HEK293 (cell line): ENCODE measurements around the gene SLC16A10.

Experiments used
- CTCF ChIA-PET: fragments of 350-600 bp; formaldehyde crosslinking; extraction: SDS; loops from one replicate; lab custom pipeline; 2021; ENCODE audit warnings: antibody characterized with exemption; lab: Yijun Ruan, JAX
- POLR2A ChIA-PET: fragments of 300-600 bp; formaldehyde crosslinking; extraction: SDS; loops from one replicate; lab custom pipeline; 2020; ENCODE audit warnings: antibody characterized with exemption, inconsistent platforms; lab: Yijun Ruan, JAX
- H3K27ac ChIP-seq: fragments of 200-500 bp; sonication (Bioruptor generic); 2 replicates; pipeline ENCODE4 v1.5.1; 2014; ENCODE audit warnings: low read depth, low read length, control low read depth, inconsistent platforms; ENCODE audit errors: extremely low read depth
- H3K36me3 ChIP-seq, 2 experiments: fragments of 200-500 bp in 1 of 2; sonication (Bioruptor generic) in 1 of 2; 1 replicate in 1 of 2; 2 replicates in 1 of 2; pipeline ENCODE4 v1.5.1; 2014 to 2017; ENCODE audit warnings: inconsistent platforms in 2 of 2, low read length in 2 of 2; ENCODE audit not compliant: control insufficient read depth in 2 of 2, insufficient read depth in 1 of 2
- H3K4me1 ChIP-seq: fragments of 200-500 bp; sonication (Bioruptor generic); 2 replicates; pipeline ENCODE4 v1.5.1; 2014; ENCODE audit warnings: mild to moderate bottlenecking, low read length, inconsistent platforms; ENCODE audit not compliant: control insufficient read depth, insufficient read depth
- H3K4me3 ChIP-seq: 2 replicates; pipeline ENCODE4 v1.5.1; 2011; ENCODE audit warnings: low read depth, mild to moderate bottlenecking, control low read depth, low read length, moderate library complexity
- H3K9me3 ChIP-seq: fragments of 200-500 bp; sonication (Bioruptor generic); 2 replicates; pipeline ENCODE4 v1.5.1; 2014; ENCODE audit warnings: low read depth, low read length, inconsistent platforms; ENCODE audit not compliant: control insufficient read depth, insufficient read depth
- CTCF ChIP-seq: fragments of 450-650 bp; formaldehyde crosslinking; IDR thresholded peaks from 2 replicates; pipeline ENCODE4 v1.5.1; 2016; ENCODE audit warnings: missing biosample characterization, missing genetic modification characterization
- GLIS2 ChIP-seq: fragments of 450-650 bp; formaldehyde crosslinking; IDR thresholded peaks from 2 replicates; pipeline ENCODE4 v1.5.1; 2016; ENCODE audit warnings: missing biosample characterization, missing genetic modification characterization
- HIC1 ChIP-seq: fragments of 450-650 bp; formaldehyde crosslinking; IDR thresholded peaks from 2 replicates; pipeline ENCODE4 v1.5.1; 2016; ENCODE audit warnings: missing biosample characterization, missing genetic modification characterization
- HOXA7 ChIP-seq: sonication (generic); formaldehyde crosslinking; IDR thresholded peaks from 2 replicates; pipeline ENCODE4 v1.8.1; 2022; ENCODE audit warnings: missing genetic modification reagents, borderline replicate concordance
- KLF16 ChIP-seq: fragments of 450-650 bp; formaldehyde crosslinking; IDR thresholded peaks from 2 replicates; pipeline ENCODE4 v1.5.1; 2017; ENCODE audit warnings: missing biosample characterization, missing genetic modification characterization
- KLF8 ChIP-seq: fragments of 450-650 bp; formaldehyde crosslinking; IDR thresholded peaks from 2 replicates; pipeline ENCODE4 v1.5.1; 2016; ENCODE audit warnings: missing biosample characterization, missing genetic modification characterization
- MYNN ChIP-seq: fragments of 450-650 bp; formaldehyde crosslinking; IDR thresholded peaks from 2 replicates; pipeline ENCODE4 v1.5.1; 2016; ENCODE audit warnings: missing biosample characterization, missing genetic modification characterization, borderline replicate concordance
- PATZ1 ChIP-seq: fragments of 450-650 bp; formaldehyde crosslinking; IDR thresholded peaks from 2 replicates; pipeline ENCODE4 v1.5.1; 2016; ENCODE audit warnings: missing biosample characterization, missing genetic modification characterization
- SCRT2 ChIP-seq: fragments of 450-650 bp; formaldehyde crosslinking; IDR thresholded peaks from 2 replicates; pipeline ENCODE4 v1.5.1; 2016; ENCODE audit warnings: missing biosample characterization, missing genetic modification characterization
- SP2 ChIP-seq: fragments of 450-650 bp; formaldehyde crosslinking; IDR thresholded peaks from 2 replicates; pipeline ENCODE4 v1.5.1; 2016; ENCODE audit warnings: missing biosample characterization, missing genetic modification characterization
- SP7 ChIP-seq: fragments of 450-650 bp; formaldehyde crosslinking; IDR thresholded peaks from 2 replicates; pipeline ENCODE4 v1.5.1; 2016; ENCODE audit warnings: missing biosample characterization, missing genetic modification characterization
- ZBTB26 ChIP-seq: fragments of 450-650 bp; formaldehyde crosslinking; optimal IDR thresholded peaks from 2 replicates; pipeline ENCODE3; 2016; ENCODE audit warnings: missing biosample characterization, mild to moderate bottlenecking, missing genetic modification characterization
- ZBTB44 ChIP-seq: fragments of 450-650 bp; IDR thresholded peaks from 2 replicates; pipeline ENCODE4 v1.5.1; 2018; ENCODE audit warnings: missing biosample characterization, mild to moderate bottlenecking, missing genetic modification characterization
- ZBTB8A ChIP-seq: fragments of 450-650 bp; formaldehyde crosslinking; IDR thresholded peaks from 2 replicates; pipeline ENCODE4 v1.5.1; 2016; ENCODE audit warnings: missing biosample characterization, missing genetic modification characterization
- ZEB2 ChIP-seq: fragments of 450-650 bp; formaldehyde crosslinking; IDR thresholded peaks from 2 replicates; pipeline ENCODE4 v1.5.1; 2016; ENCODE audit warnings: missing biosample characterization, missing genetic modification characterization
- ZFHX2 ChIP-seq: fragments of 450-650 bp; formaldehyde crosslinking; conservative IDR thresholded peaks from 2 replicates; pipeline ENCODE4 v1.5.1; 2016; ENCODE audit warnings: missing biosample characterization, missing genetic modification characterization
- ZFP41 ChIP-seq: fragments of 450-650 bp; formaldehyde crosslinking; IDR thresholded peaks from 2 replicates; pipeline ENCODE4 v1.5.1; 2016; ENCODE audit warnings: missing biosample characterization, missing genetic modification characterization, borderline replicate concordance
- ZNF121 ChIP-seq: fragments of 450-650 bp; formaldehyde crosslinking; IDR thresholded peaks from 2 replicates; pipeline ENCODE4 v1.5.1; 2016; ENCODE audit warnings: missing biosample characterization, missing genetic modification characterization
- ZNF2 ChIP-seq: fragments of 450-650 bp; formaldehyde crosslinking; IDR thresholded peaks from 2 replicates; pipeline ENCODE4 v1.5.1; 2016; ENCODE audit warnings: missing biosample characterization, missing genetic modification characterization
- ZNF223 ChIP-seq: fragments of 450-650 bp; formaldehyde crosslinking; IDR thresholded peaks from 2 replicates; pipeline ENCODE4 v1.5.1; 2016; ENCODE audit warnings: missing biosample characterization, missing genetic modification characterization
- ZNF600 ChIP-seq: fragments of 450-650 bp; formaldehyde crosslinking; IDR thresholded peaks from 2 replicates; pipeline ENCODE4 v1.5.1; 2016; ENCODE audit warnings: missing biosample characterization, missing genetic modification characterization
- ZNF654 ChIP-seq: fragments of 450-650 bp; formaldehyde crosslinking; IDR thresholded peaks from 2 replicates; pipeline ENCODE4 v1.5.1; 2016; ENCODE audit warnings: low read depth, missing biosample characterization, missing genetic modification characterization
- ZNF692 ChIP-seq: fragments of 450-650 bp; formaldehyde crosslinking; IDR thresholded peaks from 2 replicates; pipeline ENCODE4 v1.5.1; 2016; ENCODE audit warnings: missing biosample characterization, missing genetic modification characterization
- ZNF701 ChIP-seq: fragments of 450-650 bp; formaldehyde crosslinking; IDR thresholded peaks from 2 replicates; pipeline ENCODE4 v1.5.1; 2016; ENCODE audit warnings: missing biosample characterization, missing genetic modification characterization
- ZSCAN30 ChIP-seq: fragments of 450-650 bp; IDR thresholded peaks from 2 replicates; pipeline ENCODE4 v1.5.1; 2018; ENCODE audit warnings: missing biosample characterization, mild to moderate bottlenecking, missing genetic modification characterization, moderate library complexity
- ZXDB ChIP-seq: fragments of 450-650 bp; formaldehyde crosslinking; IDR thresholded peaks from 2 replicates; pipeline ENCODE4 v1.5.1; 2016; ENCODE audit warnings: missing biosample characterization, missing genetic modification characterization

The SLC16A10 gene

GRCh38 chr6:111259089-111259831 lies 172.0 kb downstream of the SLC16A10 start:
- H3K4me1 ChIP-seq, result no peaks in the 10 kb centered on the region
- H3K36me3 ChIP-seq, result peaks cover 5 to 17% of the 10 kb centered on the region in 2 experiments; a peak in 2 of 3 replicates
- peak overlapping the region; percentile 58 for H3K27ac ChIP-seq
- H3K9me3 ChIP-seq, result no peaks in the 10 kb centered on the region
- ChIA-PET CTCF (interaction anchor here (0.5 to 2.7 kb wide), 61 partner anchors 9 to 1439 kb away, joined by 3 to 32 read pairs (median 4); partner anchors contain the start of gene TRAF3IP2), POLR2A (interaction anchor here (0.6 to 1.5 kb wide), 26 partner anchors 9 to 828 kb away, joined by 3 to 17 read pairs (median 4); partner anchors contain the start of genes AMD1, FAM229B, REV3L and RPF2)
- H3K4me3 ChIP-seq, result peak overlapping the region; percentile 82
- TF ChIP-seq HOXA7 (CRISPR knock-in tag) (no peak), ZNF701 (tag by site-specific recombination) (no peak), ZSCAN30 (peak; percentile 34; the same call in 1 of the 2 replicates), ZFHX2 (no peak), SP7 (tag by site-specific recombination) (peak; percentile 59), SP2 (tag by site-specific recombination) (peak; percentile 70), GLIS2 (tag by site-specific recombination) (peak; percentile 96), KLF8 (tag by site-specific recombination) (peak; percentile 16; the same call in 1 of the 2 replicates), ZNF121 (tag by site-specific recombination) (peak; percentile 64), ZFP41 (tag by site-specific recombination) (no peak), ZXDB (tag by site-specific recombination) (peak; percentile 75), ZEB2 (tag by site-specific recombination) (peak; percentile 83), KLF16 (tag by site-specific recombination) (0 out of 2 replicates have a peak, but pooled peaks have one; percentile 27), ZNF654 (tag by site-specific recombination) (peak; percentile 74), ZBTB44 (tag by site-specific recombination) (no peak), HIC1 (tag by site-specific recombination) (0 out of 2 replicates have a peak, but pooled peaks have one; percentile 35), CTCF (tag by site-specific recombination) (peak; percentile 95), PATZ1 (tag by site-specific recombination) (peak; percentile 85), ZNF600 (tag by site-specific recombination) (peak; percentile 87), MYNN (no peak), ZBTB26 (tag by site-specific recombination) (peak; percentile 38), ZBTB8A (tag by site-specific recombination) (peak; percentile 67), SCRT2 (tag by site-specific recombination) (peak; percentile 92), ZNF692 (tag by site-specific recombination) (peak; percentile 82; the same call in 1 of the 2 replicates), ZNF2 (tag by site-specific recombination) (peak; percentile 73), ZNF223 (tag by site-specific recombination) (no peak)
